GM12878 (cell line): Measurements from ENCODE around the gene COPS7A. TPM values are rescaled to one million over a fixed set of nuclear protein-coding genes. Genes with fewer than 3 reads are reported as not detected.

ENCODE experiments used
- BACH1 ChIP-seq: fragments of 450-650 bp; IDR thresholded peaks from 2 replicates; pipeline ENCODE4 v1.6.1; 2017; ENCODE audit warnings: mild to moderate bottlenecking, borderline replicate concordance
- BCL3 ChIP-seq: IDR thresholded peaks from 2 replicates; pipeline ENCODE4 v1.6.1; 2011; ENCODE audit warnings: borderline replicate concordance, low read depth, mild to moderate bottlenecking, moderate library complexity, low read length; ENCODE audit not compliant: insufficient read depth, poor library complexity, severe bottlenecking
- CREM ChIP-seq: IDR thresholded peaks from 2 replicates; pipeline ENCODE4 v1.6.1; 2014; ENCODE audit warnings: antibody characterized with exemption, low read depth
- DPF2 ChIP-seq: fragments of 450-650 bp; IDR thresholded peaks from 2 replicates; pipeline ENCODE4 v1.6.1; 2017; ENCODE audit warnings: mild to moderate bottlenecking
- ESRRA ChIP-seq: IDR thresholded peaks from 2 replicates; pipeline ENCODE4 v1.6.1; 2012; ENCODE audit warnings: mild to moderate bottlenecking, low read length, improper control_type of control experiment
- IRF4 ChIP-seq: IDR thresholded peaks from 2 replicates; pipeline ENCODE4 v1.6.1; 2011; ENCODE audit warnings: low read depth, low read length
- MTA2 ChIP-seq: fragments of 450-650 bp; IDR thresholded peaks from 2 replicates; pipeline ENCODE4 v1.6.1; 2016; ENCODE audit warnings: low read depth, mild to moderate bottlenecking, moderate library complexity
- NFXL1 ChIP-seq: fragments of 450-650 bp; IDR thresholded peaks from 2 replicates; pipeline ENCODE4 v1.6.1; 2017; ENCODE audit warnings: antibody characterized with exemption, mild to moderate bottlenecking, borderline replicate concordance
- NR2C1 ChIP-seq: fragments of 450-650 bp; IDR thresholded peaks from 2 replicates; pipeline ENCODE4 v1.6.1; 2017; ENCODE audit warnings: antibody characterized with exemption, mild to moderate bottlenecking, moderate library complexity
- PML ChIP-seq: IDR thresholded peaks from 2 replicates; pipeline ENCODE4 v1.6.1; 2012; ENCODE audit warnings: low read length, inconsistent platforms
- POLR2A ChIP-seq: IDR thresholded peaks from 2 replicates; pipeline ENCODE4 v1.6.1; 2011; ENCODE audit warnings: low read depth, mild to moderate bottlenecking, low read length
- SIX5 ChIP-seq: IDR thresholded peaks from 2 replicates; pipeline ENCODE4 v1.6.1; 2011; ENCODE audit warnings: mild to moderate bottlenecking, low read depth, low read length, moderate library complexity; ENCODE audit not compliant: severe bottlenecking
- SMC3 ChIP-seq: IDR thresholded peaks from 2 replicates; pipeline ENCODE4 v1.6.1; 2011; ENCODE audit warnings: low read length, improper control_type of control experiment, borderline replicate concordance
- SUPT20H ChIP-seq: IDR thresholded peaks from 2 replicates; pipeline ENCODE4 v1.6.1; 2011; ENCODE audit warnings: low read depth, mild to moderate bottlenecking, low read length, moderate library complexity, borderline replicate concordance; ENCODE audit not compliant: control insufficient read depth
- ZBTB11 ChIP-seq: fragments of 450-650 bp; formaldehyde crosslinking; IDR thresholded peaks from 2 replicates; pipeline ENCODE4 v1.5.0; 2022; ENCODE audit warnings: mild to moderate bottlenecking, missing genetic modification characterization
- ZBTB4 ChIP-seq: fragments of 450-650 bp; formaldehyde crosslinking; IDR thresholded peaks from 2 replicates; pipeline ENCODE4 v1.4.0; 2022; ENCODE audit warnings: mild to moderate bottlenecking, moderate library complexity
- ZNF384 ChIP-seq: IDR thresholded peaks from 2 replicates; pipeline ENCODE4 v1.6.1; 2012; ENCODE audit warnings: low read depth, mild to moderate bottlenecking, low read length, improper control_type of control experiment, borderline replicate concordance
- ZNF622 ChIP-seq: fragments of 450-650 bp; IDR thresholded peaks from 2 replicates; pipeline ENCODE4 v1.6.1; 2017; ENCODE audit warnings: mild to moderate bottlenecking, inconsistent platforms
- ZZZ3 ChIP-seq: IDR thresholded peaks from 2 replicates; pipeline ENCODE4 v1.6.1; 2011; ENCODE audit warnings: low read depth; ENCODE audit not compliant: control insufficient read depth, insufficient read length
- polyA plus RNA-seq, 11 experiments: library from polyadenylated mRNA; depleted of rRNA in 4 of 11; unstranded in 6 of 11; stranded (reverse) in 5 of 11; fragments of >200 nt; fragmentation: Nextera tagmentation in 4 of 11; fragmentation: Illumina TruSeq in 1 of 11; extraction: Ambion mirVana in 4 of 11; extraction: Trizol in 1 of 11; gene quantifications; 1 replicate in 1 of 11; 2 replicates in 10 of 11; pipeline versions ENCODE4 v1.2.1 to v1.2.3, GENCODE V29; 2011 to 2016; ENCODE audit warnings: inconsistent platforms in 2 of 11, missing spikeins in 2 of 11, low read depth in 1 of 11
- total RNA-seq, 4 experiments: library from RNA; depleted of rRNA in 3 of 4; stranded (reverse); fragments of >200 nt in 3 of 4; fragmentation: Illumina TruSeq in 1 of 4; extraction: Trizol in 1 of 4; gene quantifications; 2 replicates each; pipeline versions ENCODE4 v1.2.1 to v1.2.3, GENCODE V29; 2013 to 2021
- TF ChIP-seq, protein P1 (sequence below): fragments of 450-650 bp; IDR thresholded peaks from 2 replicates; pipeline ENCODE4 v1.6.1; 2017; ENCODE audit warnings: antibody characterized with exemption, mild to moderate bottlenecking, moderate library complexity

COPS7A gene
- total and polyA plus RNA-seq, 10 of the 15 experiments (the other 5 are each of a cell fraction or from before 2014, with no cell fraction given): 25.7 to 74.0 (median 51.9) TPM

DNA sequence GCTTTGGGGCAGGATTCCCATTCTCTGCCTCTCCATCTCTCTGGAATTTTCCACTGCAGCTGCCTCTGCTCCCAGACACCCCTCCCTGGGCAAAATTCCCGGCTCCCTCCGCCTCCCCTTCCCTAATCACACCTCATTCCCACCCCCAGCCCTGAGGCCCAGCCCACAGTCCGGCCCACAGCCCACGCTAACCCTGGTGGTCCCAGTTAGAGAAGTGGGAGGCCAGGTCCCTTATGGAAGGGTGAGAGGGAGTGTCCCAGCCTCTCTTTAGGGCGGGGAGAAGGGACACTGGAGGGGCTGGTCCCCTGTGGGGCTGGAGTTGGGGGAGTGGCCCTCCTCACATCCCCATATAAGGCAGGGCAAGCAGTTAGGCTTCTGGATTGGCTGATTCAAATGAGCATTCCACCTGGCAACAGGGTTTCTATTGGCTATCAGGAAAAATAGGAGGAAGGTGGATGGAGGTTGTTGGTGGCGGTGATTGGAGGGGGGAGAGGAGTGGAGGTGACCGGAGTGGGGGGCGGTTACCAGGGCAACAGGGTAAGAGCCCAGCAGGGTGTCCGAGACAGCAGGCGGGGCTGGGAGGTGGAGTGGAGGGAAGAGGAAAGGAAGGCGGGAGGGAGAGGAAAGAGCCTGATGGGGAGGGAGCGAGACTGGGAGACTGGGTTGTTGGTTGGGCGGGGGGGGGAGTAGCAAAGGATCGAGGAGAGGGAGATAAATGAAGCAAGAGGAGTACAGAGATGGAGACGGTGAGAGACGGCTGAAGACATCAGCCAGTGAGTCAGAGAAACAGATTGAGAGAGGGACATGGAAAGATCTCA is 40.4 kb downstream of the COPS7A start (continued):
- TF ChIP-seq ZBTB11 (no peak), CREM (0 out of 2 replicates have a peak, but pooled peaks have one; percentile 24), POLR2A (no peak; the same call in 1 of the 2 replicates), SIX5 (no peak), SMC3 (no peak), DPF2 (no peak), BACH1 (no peak), IRF4 (no peak), ZBTB4 (CRISPR knock-in tag) (no peak), BCL3 (no peak), ZNF384 (no peak), ESRRA (no peak), PML (no peak), NFXL1 (no peak), MTA2 (0 out of 2 replicates have a peak, but pooled peaks have one; percentile 23), NR2C1 (no peak), SUPT20H (no peak), ZZZ3 (no peak), ZNF622 (no peak)
- TF ChIP-seq, protein P1, sequence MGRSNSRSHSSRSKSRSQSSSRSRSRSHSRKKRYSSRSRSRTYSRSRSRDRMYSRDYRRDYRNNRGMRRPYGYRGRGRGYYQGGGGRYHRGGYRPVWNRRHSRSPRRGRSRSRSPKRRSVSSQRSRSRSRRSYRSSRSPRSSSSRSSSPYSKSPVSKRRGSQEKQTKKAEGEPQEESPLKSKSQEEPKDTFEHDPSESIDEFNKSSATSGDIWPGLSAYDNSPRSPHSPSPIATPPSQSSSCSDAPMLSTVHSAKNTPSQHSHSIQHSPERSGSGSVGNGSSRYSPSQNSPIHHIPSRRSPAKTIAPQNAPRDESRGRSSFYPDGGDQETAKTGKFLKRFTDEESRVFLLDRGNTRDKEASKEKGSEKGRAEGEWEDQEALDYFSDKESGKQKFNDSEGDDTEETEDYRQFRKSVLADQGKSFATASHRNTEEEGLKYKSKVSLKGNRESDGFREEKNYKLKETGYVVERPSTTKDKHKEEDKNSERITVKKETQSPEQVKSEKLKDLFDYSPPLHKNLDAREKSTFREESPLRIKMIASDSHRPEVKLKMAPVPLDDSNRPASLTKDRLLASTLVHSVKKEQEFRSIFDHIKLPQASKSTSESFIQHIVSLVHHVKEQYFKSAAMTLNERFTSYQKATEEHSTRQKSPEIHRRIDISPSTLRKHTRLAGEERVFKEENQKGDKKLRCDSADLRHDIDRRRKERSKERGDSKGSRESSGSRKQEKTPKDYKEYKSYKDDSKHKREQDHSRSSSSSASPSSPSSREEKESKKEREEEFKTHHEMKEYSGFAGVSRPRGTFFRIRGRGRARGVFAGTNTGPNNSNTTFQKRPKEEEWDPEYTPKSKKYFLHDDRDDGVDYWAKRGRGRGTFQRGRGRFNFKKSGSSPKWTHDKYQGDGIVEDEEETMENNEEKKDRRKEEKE: no peak
